BE2C (cell line): Measurements from ENCODE around the gene PCDH10.

Experiments used
- DNase-seq: peaks from one replicate; pipeline ENCODE4 v3.0.0-alpha.2; 2020
- H3K27me3 ChIP-seq: fragments of 250-450 bp; sonication (Bioruptor Pico); 2 replicates; pipeline ENCODE4 v1.5.1; 2020; ENCODE audit warnings: mild to moderate bottlenecking
- H3K36me3 ChIP-seq: fragments of 250-450 bp; sonication (Bioruptor Pico); 2 replicates; pipeline ENCODE4 v1.5.1; 2020; ENCODE audit warnings: mild to moderate bottlenecking
- H3K4me1 ChIP-seq: fragments of 250-450 bp; sonication (Bioruptor Pico); 2 replicates; pipeline ENCODE4 v1.5.1; 2020
- H3K4me3 ChIP-seq: 2 replicates; pipeline ENCODE4 v1.5.1; 2011; ENCODE audit warnings: low read depth, low read length
- H3K9me3 ChIP-seq: fragments of 250-450 bp; sonication (Bioruptor Pico); 2 replicates; pipeline ENCODE4 v1.5.1; 2020
- CTCF ChIP-seq: IDR thresholded peaks from 2 replicates; pipeline ENCODE4 v1.5.1; 2012; ENCODE audit warnings: mild to moderate bottlenecking, low read depth, low read length

PCDH10 gene

GRCh38 chr4:133143775-133144430 lies 5.2 kb upstream of the PCDH10 start:
- Histone ChIP-seq H3K27me3 (no peaks in the 10 kb centered on the region), H3K4me1 (peaks cover 9% of the 10 kb centered on the region), H3K9me3 (no peaks in the 10 kb centered on the region), H3K4me3 (no peak overlapping the region), H3K36me3 (no peaks in the 10 kb centered on the region)
- TF ChIP-seq CTCF = no peak
- no peak for DNase-seq

- no peaks in the 10 kb centered on the region for H3K27me3 ChIP-seq
- no peaks in the 10 kb centered on the region for H3K36me3 ChIP-seq
- DNase-seq = no peak
- peaks cover 9% of the 10 kb centered on the region for H3K4me1 ChIP-seq
- no peak overlapping the region for H3K4me3 ChIP-seq
- no peaks in the 10 kb centered on the region for H3K9me3 ChIP-seq
- TF ChIP-seq CTCF = no peak
These were observed 3.9 kb upstream of the PCDH10 start for GRCh38 chr4:133145241-133145640.

- Histone ChIP-seq H3K9me3 (no peaks in the 10 kb centered on the region), H3K27me3 (no peaks in the 10 kb centered on the region), H3K4me3 (peak overlapping the region; percentile 72), H3K4me1 (peaks cover 9% of the 10 kb centered on the region), H3K36me3 (no peaks in the 10 kb centered on the region)
- TF ChIP-seq CTCF = no peak; the same call in 1 of the 2 replicates
- DNase-seq = no peak
These were observed 3.1 kb upstream of the PCDH10 start for GRCh38 chr4:133145758-133146573.

GRCh38 chr4:133146574-133147241 lies 2.4 kb upstream of the PCDH10 start:
- DNase-seq = peak; percentile 81
- Histone ChIP-seq H3K27me3 (no peaks in the 10 kb centered on the region), H3K4me3 (peak overlapping the region; percentile 72), H3K9me3 (no peaks in the 10 kb centered on the region), H3K36me3 (no peaks in the 10 kb centered on the region), H3K4me1 (peaks cover 9% of the 10 kb centered on the region)
- TF ChIP-seq CTCF = peak; percentile 98

- Histone ChIP-seq H3K9me3 (no peaks in the 10 kb centered on the region), H3K36me3 (no peaks in the 10 kb centered on the region), H3K4me3 (peak overlapping the region; percentile 72), H3K4me1 (peaks cover 9% of the 10 kb centered on the region), H3K27me3 (no peaks in the 10 kb centered on the region)
- TF ChIP-seq CTCF = no peak
- no peak for DNase-seq
These were observed 1.7 kb upstream of the PCDH10 start for GRCh38 chr4:133147286-133147821.
